LHCN-M2 (cell line): Measurements from ENCODE around the gene ARHGAP4. TPM values are rescaled to one million over a fixed set of nuclear protein-coding genes. Genes with fewer than 3 reads are reported as not detected.

Experiments used
- DNase-seq: peaks from one replicate; pipeline ENCODE4 v3.0.0-alpha.2; 2012; ENCODE audit warnings: low read depth
- polyA plus RNA-seq: library from polyadenylated mRNA; unstranded; fragments of >200 nt; gene quantifications from one replicate; pipeline ENCODE4 v1.2.1, GENCODE V29; 2012; ENCODE audit warnings: missing spikeins
- total RNA-seq: library from RNA; depleted of rRNA; stranded (reverse); fragments of >200 nt; gene quantifications from 2 replicates; pipeline ENCODE4 v1.2.3, GENCODE V29; 2014; rRNA removed

The ARHGAP4 gene
- total RNA-seq = 4.1 and 15.2 TPM in 2 replicates
- polyA plus RNA-seq = 1.9 TPM

DNA sequence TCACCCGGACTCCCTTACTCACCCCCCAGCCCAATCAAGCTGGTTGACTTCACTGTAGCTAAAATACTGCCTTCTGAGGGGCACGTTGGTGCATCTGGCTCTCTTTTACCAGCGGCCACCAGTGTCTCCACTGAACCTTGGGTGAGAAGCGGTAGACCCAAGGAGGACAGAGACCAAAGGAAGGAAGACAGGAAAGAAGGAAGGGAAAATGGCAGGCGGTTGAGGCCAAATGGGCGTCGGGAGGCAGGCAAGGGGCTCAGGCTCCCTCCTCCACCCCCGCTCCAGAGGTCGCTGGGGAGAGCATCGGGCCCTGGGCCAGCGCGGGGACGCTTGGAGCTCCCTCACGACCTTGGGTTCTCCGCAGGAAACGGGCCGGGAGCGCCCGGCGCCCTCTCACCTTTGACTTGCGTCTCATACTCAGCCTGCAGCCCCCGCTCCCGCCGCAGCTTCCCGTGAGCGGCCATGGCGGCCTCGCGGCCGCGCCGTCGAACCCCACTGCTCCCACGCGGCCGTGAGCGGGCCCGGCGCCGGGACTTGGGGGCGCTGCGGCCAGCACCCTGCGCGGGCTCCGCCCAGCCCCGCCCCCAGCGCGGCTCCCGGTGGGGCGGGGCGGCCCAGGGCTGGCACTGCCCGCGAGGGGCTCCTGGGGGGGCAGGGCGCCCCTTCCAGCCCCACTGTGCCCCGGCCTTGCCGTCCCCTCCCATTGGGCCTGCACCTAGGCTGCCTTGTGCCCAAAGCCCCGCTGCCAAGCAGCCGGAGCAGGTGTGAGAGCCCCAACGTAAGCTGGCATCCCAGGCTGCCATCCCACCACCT lies at the start of gene ARHGAP4:
ARHGAP4 (minus strand) TSS at position 526 of the 813 bp plus-strand sequence; CDS start at position 464, 62 bp downstream.
- no peak for DNase-seq

- DNase-seq = no peak
Measured at GRCh38 chrX:153974726-153975286, 48.7 kb upstream of the ARHGAP4 start.

DNA sequence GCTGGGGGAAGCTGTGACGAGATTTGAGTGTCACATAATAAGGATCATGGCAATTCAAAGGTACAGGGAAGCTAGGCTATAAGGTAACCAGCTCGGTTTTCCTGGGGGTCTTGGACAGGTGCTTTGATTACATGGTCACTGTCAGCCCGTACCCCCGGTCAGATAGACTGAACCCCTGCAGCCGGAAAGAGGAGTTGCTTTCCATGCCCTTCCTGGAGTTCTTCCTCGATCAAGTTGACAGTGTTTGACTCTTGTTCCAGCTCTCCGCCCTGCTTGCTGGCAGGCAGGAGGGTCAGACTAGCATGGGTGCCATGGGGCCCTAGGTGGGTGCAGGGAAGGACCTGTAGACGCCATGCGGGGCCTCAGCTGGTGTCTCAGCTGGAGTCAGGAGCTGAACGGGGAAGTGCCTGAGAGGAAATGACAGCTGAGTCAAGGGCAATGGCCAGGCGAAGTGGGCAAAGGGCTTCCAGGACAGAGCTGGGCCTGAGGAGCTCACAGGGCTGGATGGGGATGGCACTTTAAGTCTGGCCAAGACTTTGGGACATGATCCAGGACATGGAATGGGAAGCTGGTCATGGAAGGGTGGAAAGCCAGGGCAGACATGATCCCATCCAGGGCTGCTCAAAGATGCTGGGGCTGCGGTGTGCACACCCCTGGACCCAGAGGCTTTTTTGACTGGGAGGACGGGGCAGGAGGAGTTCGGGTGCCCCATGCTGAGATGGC lies 48.1 kb upstream of the ARHGAP4 start:
- DNase-seq = no peak

DNA sequence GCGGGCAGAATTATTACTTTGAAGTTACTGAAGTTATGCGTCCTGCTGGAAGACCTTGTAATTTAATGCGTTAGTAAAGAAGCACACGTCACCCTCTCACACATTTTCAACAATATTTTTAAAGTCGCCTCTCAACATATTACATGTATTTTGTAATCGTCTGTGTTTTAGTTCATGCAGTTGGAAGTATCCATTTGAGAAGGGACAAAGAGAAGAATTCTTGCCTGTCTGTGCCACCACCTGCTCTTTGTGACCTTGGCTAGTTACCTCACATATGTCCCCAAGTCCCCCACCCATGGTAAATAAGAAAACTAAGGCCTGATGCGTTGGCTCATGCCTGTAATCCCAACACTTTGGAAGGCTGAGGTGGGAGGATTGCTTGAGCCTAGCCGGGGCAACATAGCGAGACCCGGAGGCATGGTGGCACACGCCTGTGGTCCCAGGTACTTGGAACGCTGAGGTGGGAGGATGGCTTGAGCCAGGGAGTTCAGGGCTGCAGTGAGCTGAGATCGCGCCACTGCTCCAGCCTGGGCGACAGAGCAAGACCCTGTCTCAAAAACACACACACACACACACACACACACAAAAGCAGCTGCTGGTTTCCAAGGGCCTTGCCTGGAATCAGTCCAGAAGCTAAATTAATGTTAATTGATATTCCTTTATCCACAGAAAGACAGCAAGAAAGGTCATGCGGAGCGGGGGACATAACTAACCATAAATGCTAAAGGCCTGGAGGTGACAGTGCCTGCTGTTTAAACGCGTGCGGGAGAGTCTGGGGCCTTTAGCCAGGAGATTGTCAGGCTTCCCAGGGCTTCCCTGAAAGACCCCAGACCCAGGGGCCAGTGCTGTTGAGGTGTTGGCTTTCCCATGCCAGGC lies 47.3 kb upstream of the ARHGAP4 start:
- DNase-seq = no peak

GRCh38 chrX:153972368-153973126 lies 46.5 kb upstream of the ARHGAP4 start, which contains the start of gene TMEM187:
Gene TMEM187, plus strand, starts transcription at chrX:153972754. Its CDS starts 9,309 bp downstream, at chrX:153982063.
- peak; percentile 89 for DNase-seq

DNA sequence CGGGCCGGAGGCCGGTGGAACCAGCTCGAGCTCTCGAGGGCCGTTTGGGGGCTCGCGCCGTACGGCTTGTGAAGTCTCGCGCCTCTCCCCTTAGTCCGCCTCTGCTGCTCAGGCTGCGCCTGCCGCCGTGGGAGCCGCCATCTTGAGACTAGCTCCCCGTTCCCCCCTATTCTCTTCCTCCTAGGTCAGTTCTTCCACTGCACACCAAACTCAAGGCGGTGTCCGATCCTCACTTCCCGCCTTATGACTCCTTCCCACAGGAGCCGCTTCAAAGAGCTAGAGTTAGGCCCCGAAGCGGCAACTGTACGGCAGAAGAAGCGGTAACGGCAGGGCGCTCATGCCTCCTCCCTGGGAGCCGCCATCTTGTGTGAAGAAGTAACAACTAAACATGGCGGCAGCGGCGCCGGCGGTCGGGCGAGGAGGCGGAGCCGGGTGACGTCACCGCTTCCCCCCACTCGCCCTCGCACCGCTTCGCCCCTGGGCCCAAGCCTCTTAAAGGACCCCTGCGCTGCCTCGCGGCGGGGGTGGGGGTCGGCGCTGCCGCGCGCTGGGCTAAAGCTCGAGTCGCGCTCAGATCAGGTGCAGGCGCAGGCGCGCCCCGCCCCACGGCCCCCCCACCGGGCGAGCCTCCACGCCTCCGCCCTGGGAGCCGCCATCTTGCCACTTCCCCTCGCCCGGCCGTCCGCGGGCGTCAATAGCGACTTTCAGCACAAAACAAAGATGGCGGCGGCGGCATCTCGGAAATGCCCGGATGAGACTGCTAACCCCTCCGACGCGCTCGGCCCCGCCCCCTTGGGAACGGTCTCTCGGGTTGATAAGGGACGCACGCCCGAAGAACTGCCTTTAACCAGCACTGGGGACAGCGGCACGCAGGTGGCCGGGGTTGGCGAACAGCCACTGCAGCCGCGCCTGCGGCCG lies 45.6 kb upstream of the ARHGAP4 start, which contains the start of gene HCFC1:
HCFC1 (minus strand) TSS at position 369 of the 918 bp plus-strand sequence. CDS start 978 bp downstream, outside the sequence.
- peak; percentile 88 for DNase-seq

GRCh38 chrX:153971124-153971449 lies 45.0 kb upstream of the ARHGAP4 start:
- DNase-seq = peak; percentile 84

- peak; percentile 69 for DNase-seq
Measured at GRCh38 chrX:153970357-153971123, 44.5 kb upstream of the ARHGAP4 start.

DNA sequence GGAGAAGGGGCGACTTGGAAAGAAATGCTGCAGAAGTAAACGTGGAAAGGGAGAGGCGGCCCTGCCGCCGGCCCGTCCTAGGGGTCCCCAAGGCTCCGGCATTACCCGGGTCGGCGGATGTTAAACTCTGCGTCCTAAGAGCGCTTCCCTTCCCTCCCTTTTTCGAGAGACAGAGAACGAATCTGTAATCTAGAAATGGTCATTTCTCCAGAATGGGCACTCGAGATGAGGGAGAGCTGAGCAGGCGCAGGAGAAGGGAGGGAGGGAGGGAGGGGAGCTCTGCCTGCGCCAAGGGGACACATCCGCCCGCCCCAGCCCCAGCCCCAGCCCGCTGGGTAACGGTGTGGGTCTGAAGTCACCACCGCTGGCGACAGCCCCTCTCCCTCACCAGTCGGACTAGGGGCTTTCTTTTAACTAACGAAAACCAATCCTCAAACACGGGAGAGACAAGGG lies 43.9 kb upstream of the ARHGAP4 start:
- DNase-seq = peak; percentile 25

GRCh38 chrX:153969125-153969903 lies 43.2 kb upstream of the ARHGAP4 start:
- no peak for DNase-seq

DNA sequence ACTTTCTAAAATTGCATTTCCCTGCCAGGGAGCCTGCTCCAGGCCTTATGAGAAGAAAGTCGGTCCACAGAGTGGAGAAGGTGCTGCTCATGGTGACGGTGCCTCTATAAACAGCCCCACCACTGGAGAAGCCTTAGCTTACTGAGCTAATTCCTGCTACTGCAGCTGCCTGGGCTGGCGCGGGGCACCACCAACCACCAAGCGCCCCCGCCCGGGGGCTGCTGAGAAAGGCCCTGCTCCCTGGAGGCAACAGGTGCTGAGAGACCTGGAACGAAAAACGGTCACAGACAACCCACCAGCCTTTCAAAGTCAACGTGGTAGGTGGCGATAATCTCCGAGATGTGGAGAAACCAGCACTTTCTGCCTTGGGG lies 42.7 kb upstream of the ARHGAP4 start:
- DNase-seq = peak; percentile 69

- DNase-seq = no peak
Measured at GRCh38 chrX:153968255-153968654, 42.2 kb upstream of the ARHGAP4 start.

- DNase-seq = no peak
Measured at GRCh38 chrX:153967536-153968224, 41.6 kb upstream of the ARHGAP4 start.

GRCh38 chrX:153966841-153967535 lies 40.9 kb upstream of the ARHGAP4 start:
- peak; percentile 34 for DNase-seq

DNA sequence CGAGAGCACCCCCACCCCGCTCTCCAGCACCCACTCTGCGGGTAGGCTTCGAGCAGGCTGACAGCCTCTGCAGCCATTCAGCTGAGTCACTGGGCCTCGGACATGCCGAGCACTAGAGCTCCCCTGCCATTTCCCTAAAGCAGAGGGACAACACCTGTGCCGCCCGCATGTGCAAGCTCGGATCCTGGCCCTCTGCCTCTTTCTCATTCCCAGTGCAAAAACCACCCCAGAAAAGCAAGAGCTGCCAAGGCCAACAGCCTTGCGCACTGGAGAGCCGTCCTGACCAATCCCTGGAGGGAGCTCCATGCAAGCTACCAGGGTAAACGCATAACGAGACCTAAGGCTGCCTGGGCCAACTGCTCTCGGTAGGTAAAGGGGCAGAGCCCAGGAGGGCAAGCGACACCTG lies 40.2 kb upstream of the ARHGAP4 start:
- DNase-seq = peak; percentile 46

GRCh38 chrX:153965406-153965805 lies 39.3 kb upstream of the ARHGAP4 start:
- no peak for DNase-seq

DNA sequence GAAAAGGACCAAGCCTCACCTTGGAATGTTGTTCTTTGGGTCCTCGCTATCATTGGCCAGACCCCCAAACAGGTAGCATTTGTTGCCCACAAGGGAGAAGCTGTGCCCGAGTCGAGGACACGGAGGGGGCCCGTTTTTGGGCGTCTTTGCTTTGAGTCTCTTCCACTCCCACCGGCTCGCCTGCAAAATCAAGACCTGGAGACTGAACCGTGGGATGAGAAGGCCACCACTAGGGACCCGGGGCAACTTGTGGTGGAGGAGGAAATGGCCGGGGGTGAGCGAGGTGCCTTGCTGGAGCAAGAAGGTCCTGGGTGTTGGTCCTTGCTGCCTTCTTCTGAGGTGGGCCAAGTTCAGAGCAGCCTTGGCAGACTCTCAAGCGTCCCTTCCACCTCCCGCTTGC lies 38.0 kb upstream of the ARHGAP4 start:
- no peak for DNase-seq
